Ishikawa (cell line): ENCODE results near the gene GAL3ST2.

ENCODE experiments used
- CEBPB ChIP-seq: IDR thresholded peaks from 2 replicates; pipeline ENCODE4 v1.6.1; 2012
- CREB1 ChIP-seq: IDR thresholded peaks from 2 replicates; pipeline ENCODE4 v1.6.1; 2012; ENCODE audit warnings: low read depth
- EGR1 ChIP-seq: IDR thresholded peaks from 2 replicates; pipeline ENCODE4 v1.6.1; 2012
- EP300 ChIP-seq: IDR thresholded peaks from 2 replicates; pipeline ENCODE4 v1.6.1; 2012; ENCODE audit warnings: borderline replicate concordance
- FOXM1 ChIP-seq: IDR thresholded peaks from 2 replicates; pipeline ENCODE4 v1.6.1; 2012; ENCODE audit warnings: low read depth, borderline replicate concordance
- NFIC ChIP-seq: IDR thresholded peaks from 2 replicates; pipeline ENCODE4 v1.6.1; 2012
- RAD21 ChIP-seq: IDR thresholded peaks from 2 replicates; pipeline ENCODE4 v1.6.1; 2012; ENCODE audit warnings: low read depth
- TAF1 ChIP-seq: IDR thresholded peaks from 2 replicates; pipeline ENCODE4 v1.6.1; 2012; ENCODE audit warnings: low read depth, mild to moderate bottlenecking
- TCF12 ChIP-seq: IDR thresholded peaks from 2 replicates; pipeline ENCODE4 v1.6.1; 2012; ENCODE audit warnings: low read depth
- TEAD4 ChIP-seq: IDR thresholded peaks from 2 replicates; pipeline ENCODE4 v1.6.1; 2012
- YY1 ChIP-seq: IDR thresholded peaks from 2 replicates; pipeline ENCODE4 v1.6.1; 2012; ENCODE audit warnings: low read depth
- ZBTB7A ChIP-seq: IDR thresholded peaks from 2 replicates; pipeline ENCODE4 v1.6.1; 2012; ENCODE audit warnings: low read depth
- TF ChIP-seq, protein P1 (sequence below): IDR thresholded peaks from 2 replicates; pipeline ENCODE4 v1.6.1; 2012
- TF ChIP-seq, protein P2 (sequence below): IDR thresholded peaks from 2 replicates; pipeline ENCODE4 v1.6.1; 2012
- TF ChIP-seq, protein P3 (sequence below): IDR thresholded peaks from 2 replicates; pipeline ENCODE4 v1.6.1; 2012; ENCODE audit warnings: low read depth, mild to moderate bottlenecking

Gene GAL3ST2

DNA sequence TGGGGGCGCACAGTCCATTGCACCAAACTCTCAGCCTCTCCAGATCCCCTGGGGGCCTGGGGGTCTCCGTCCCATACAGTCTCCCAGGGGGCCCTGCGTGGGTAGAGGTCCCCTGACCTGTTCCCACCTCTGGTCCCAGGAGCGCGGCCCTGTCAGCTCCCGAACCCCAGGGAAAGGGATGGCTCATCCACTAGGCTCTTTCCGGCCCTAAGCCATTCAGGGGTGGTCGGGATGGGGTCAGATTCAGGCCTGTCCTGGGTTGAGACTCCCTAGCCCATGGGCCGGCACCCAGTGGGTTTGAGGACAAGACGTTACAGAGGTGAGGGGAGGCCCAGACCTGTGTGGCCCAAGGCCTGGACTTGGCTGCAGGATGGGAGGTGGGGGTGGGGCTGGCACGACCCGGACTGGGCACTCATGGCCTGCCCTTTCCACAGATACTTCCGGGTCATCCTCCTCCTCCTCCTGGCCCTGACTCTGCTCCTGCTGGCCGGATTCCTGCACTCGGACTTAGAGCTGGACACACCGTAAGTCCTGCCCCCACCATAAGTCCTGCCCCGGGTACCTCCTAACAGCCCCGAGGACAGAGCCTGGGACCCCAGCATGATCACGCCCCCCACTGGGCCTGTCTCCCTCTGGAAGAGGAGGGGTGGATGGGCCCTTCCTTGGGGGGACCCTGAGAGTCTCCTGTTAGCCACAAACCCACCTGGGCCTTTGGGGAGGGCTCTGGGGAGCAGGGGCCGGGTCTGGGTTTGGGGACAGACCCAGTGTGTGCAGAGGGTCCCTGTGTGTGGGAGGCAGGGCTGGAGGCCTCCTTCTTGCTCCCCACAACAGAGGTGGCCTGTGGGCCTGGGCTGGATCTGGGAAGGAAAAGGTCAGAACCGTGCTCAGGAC, 22.3 kb downstream of the GAL3ST2 start:
- TF ChIP-seq, protein P1, sequence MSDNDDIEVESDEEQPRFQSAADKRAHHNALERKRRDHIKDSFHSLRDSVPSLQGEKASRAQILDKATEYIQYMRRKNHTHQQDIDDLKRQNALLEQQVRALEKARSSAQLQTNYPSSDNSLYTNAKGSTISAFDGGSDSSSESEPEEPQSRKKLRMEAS, result no peak
- TF ChIP-seq NFIC (no peak), CREB1 (no peak), EP300 (no peak), TAF1 (no peak), TEAD4 (no peak), FOXM1 (no peak), RAD21 (no peak), CEBPB (no peak), YY1 (no peak), ZBTB7A (no peak), TCF12 (no peak), EGR1 (no peak)
- TF ChIP-seq, protein P2, sequence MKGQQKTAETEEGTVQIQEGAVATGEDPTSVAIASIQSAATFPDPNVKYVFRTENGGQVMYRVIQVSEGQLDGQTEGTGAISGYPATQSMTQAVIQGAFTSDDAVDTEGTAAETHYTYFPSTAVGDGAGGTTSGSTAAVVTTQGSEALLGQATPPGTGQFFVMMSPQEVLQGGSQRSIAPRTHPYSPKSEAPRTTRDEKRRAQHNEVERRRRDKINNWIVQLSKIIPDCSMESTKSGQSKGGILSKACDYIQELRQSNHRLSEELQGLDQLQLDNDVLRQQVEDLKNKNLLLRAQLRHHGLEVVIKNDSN, result no peak
- TF ChIP-seq, protein P3, sequence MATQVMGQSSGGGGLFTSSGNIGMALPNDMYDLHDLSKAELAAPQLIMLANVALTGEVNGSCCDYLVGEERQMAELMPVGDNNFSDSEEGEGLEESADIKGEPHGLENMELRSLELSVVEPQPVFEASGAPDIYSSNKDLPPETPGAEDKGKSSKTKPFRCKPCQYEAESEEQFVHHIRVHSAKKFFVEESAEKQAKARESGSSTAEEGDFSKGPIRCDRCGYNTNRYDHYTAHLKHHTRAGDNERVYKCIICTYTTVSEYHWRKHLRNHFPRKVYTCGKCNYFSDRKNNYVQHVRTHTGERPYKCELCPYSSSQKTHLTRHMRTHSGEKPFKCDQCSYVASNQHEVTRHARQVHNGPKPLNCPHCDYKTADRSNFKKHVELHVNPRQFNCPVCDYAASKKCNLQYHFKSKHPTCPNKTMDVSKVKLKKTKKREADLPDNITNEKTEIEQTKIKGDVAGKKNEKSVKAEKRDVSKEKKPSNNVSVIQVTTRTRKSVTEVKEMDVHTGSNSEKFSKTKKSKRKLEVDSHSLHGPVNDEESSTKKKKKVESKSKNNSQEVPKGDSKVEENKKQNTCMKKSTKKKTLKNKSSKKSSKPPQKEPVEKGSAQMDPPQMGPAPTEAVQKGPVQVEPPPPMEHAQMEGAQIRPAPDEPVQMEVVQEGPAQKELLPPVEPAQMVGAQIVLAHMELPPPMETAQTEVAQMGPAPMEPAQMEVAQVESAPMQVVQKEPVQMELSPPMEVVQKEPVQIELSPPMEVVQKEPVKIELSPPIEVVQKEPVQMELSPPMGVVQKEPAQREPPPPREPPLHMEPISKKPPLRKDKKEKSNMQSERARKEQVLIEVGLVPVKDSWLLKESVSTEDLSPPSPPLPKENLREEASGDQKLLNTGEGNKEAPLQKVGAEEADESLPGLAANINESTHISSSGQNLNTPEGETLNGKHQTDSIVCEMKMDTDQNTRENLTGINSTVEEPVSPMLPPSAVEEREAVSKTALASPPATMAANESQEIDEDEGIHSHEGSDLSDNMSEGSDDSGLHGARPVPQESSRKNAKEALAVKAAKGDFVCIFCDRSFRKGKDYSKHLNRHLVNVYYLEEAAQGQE, result no peak

DNA sequence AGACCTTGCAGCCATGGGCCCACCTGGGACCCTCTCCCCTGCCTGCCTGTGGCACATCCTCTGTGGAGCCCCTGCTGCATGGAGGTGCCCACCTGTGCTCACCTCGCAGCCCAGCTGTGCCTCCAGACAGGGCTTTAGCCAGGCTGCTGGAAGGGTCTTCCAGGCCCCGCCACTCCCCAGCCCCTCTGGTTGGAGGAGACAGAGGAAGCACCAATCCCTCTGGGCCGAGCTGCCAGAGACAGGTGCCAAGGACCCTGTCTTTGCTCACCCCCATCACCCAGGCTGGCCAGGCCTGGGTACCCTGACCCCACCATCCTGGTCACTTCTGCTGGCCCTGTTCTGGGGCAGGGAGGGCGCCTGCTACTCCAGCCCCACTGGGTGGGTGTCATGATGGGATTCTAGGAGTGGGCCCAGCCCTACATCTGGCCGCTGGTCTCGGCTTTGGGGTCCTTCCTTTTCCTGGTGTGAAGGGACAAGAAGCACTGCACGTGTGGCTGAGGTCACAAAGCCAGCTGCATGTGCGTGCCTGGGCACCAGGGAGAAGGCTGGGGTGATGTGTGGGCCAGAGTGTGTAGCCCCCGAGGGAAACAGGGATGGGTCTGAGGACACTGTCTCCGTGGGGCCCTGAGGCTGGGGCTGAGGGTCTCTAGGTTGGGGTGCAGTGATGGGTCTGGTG, 23.0 kb downstream of the GAL3ST2 start:
- TF ChIP-seq CEBPB (no peak), TEAD4 (no peak), YY1 (no peak), EGR1 (no peak), RAD21 (no peak), FOXM1 (no peak), NFIC (no peak), CREB1 (no peak), ZBTB7A (no peak), TAF1 (no peak), EP300 (no peak), TCF12 (no peak)
- TF ChIP-seq, protein P3, result no peak
- TF ChIP-seq, protein P1, result no peak
- TF ChIP-seq, protein P2, result no peak

DNA sequence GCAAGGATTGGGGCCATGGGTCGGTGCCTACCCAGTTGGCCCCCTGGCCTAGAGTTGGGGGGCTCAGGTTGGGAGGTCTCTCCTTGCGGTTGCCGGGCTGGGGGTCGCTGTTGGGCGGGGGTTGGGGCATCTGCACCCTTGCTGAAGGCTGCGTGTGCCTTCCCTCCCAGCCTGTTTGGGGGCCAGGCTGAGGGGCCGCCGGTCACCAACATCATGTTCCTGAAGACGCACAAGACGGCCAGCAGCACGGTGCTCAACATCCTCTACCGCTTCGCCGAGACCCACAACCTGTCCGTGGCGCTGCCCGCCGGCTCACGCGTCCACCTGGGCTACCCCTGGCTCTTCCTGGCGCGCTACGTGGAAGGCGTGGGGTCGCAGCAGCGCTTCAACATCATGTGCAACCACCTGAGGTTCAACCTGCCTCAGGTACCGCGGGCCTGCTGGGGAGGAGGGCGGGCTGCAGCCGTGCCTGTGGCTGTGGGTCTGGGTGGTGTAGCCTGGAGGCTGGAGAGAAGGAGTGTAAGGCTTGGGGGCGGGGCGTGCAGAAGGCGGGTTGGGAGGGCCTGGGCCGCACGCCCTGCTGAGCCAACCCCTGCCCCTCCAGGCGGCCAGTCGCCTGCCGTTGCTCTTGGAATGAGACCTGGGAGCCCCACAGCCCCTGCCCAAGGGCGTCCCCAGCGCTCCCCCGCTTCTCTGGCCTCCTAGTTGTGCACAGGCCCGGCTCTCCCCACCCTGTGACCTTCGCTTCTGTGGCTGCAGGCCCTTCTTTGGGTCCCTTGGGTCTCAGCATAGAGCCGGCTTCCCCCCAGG, 25.2 kb downstream of the GAL3ST2 start:
- TF ChIP-seq NFIC (no peak), EP300 (no peak), ZBTB7A (no peak), RAD21 (no peak)

DNA sequence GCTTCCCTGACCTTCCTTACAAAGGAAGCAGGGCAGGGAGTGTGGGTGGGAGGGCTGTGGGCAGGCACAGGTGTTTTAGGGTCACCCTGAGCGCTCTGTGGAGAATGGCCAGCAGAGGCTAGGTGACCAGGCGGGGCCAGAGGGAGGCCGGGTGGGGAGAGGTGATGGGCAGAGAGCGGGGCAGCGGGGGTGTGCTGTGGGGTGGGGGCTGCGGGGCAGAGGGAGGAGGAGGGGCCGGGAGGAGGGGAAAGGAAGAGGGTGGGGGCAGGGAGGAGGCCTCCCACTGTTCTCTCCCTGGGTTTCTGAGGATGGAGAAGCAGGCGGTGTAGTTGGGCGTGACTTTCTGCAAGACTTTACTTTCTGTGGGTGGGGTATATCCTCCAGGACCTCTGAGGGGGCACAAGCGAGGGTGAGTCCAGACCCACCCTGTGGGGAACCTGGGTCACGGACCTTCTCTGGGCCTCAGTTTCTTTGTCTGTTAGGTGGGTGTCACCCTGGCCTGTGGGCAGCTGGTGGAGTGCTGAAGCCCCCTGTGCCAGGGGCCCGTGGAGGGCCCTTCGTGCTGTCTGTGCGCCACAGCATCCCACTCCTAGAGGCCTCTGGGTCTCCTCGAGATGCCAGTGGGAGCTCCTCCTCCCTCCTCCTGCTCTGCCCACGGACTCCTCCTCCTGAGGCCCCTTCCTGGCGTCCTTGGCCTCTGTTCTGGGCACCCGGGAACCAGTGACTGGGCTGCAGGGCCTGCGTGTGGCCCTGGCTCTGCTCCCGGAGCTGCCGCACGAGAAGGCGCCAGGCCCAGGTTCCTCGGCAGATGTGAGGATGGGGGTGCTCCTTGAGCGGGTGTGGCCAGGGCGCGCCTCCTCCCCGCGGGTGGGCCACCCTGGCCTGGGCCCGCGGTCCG, 26.0 kb downstream of the GAL3ST2 start:
- no peak for TF ChIP-seq TEAD4
